Fibroblast of villous mesenchyme (primary cell): ENCODE results near the gene IL1RAPL2. TPM values are rescaled to one million over a fixed set of nuclear protein-coding genes. Genes with fewer than 3 reads are reported as not detected.

Source experiments
- DNase-seq: peaks from one replicate; pipeline ENCODE4 v3.0.0-alpha.2; 2010; ENCODE audit warnings: low read depth
- H3K4me3 ChIP-seq: 2 replicates; pipeline ENCODE4 v1.5.1; 2011; ENCODE audit warnings: low read depth, mild to moderate bottlenecking, low read length
- total RNA-seq: library from RNA; depleted of rRNA; stranded (reverse); fragments of >200 nt; gene quantifications from 2 replicates; pipeline ENCODE4 v1.2.3, GENCODE V29; 2012
- TF ChIP-seq, protein P1 (sequence below): IDR thresholded peaks from 2 replicates; pipeline ENCODE4 v1.5.1; 2012; ENCODE audit warnings: low read depth, mild to moderate bottlenecking, low read length; ENCODE audit not compliant: insufficient read depth

IL1RAPL2 gene
- total RNA-seq, 1 donor = 0.43 TPM

DNA sequence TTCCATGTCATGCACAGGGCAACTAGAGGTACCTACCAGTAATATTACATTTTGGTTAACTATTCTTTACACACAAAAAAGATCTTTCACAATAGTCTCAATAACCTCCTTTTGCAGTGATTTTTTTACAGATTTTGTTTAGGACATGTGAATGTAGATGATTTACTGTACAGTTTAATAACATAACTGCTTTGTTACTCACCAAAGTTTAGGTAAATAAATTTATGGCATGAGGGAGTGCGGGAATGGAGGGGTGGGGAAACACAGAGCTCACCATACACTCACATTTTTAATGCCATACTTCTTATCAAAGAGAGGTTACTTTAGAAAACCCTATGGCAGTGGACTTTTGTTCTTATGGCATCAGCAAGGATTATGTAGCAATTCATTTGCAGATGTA, 747.6 kb downstream of the IL1RAPL2 start:
- H3K4me3 ChIP-seq = no peak overlapping the region
- TF ChIP-seq, protein P1, sequence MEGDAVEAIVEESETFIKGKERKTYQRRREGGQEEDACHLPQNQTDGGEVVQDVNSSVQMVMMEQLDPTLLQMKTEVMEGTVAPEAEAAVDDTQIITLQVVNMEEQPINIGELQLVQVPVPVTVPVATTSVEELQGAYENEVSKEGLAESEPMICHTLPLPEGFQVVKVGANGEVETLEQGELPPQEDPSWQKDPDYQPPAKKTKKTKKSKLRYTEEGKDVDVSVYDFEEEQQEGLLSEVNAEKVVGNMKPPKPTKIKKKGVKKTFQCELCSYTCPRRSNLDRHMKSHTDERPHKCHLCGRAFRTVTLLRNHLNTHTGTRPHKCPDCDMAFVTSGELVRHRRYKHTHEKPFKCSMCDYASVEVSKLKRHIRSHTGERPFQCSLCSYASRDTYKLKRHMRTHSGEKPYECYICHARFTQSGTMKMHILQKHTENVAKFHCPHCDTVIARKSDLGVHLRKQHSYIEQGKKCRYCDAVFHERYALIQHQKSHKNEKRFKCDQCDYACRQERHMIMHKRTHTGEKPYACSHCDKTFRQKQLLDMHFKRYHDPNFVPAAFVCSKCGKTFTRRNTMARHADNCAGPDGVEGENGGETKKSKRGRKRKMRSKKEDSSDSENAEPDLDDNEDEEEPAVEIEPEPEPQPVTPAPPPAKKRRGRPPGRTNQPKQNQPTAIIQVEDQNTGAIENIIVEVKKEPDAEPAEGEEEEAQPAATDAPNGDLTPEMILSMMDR = no peak
- peak; percentile 11 for DNase-seq

DNA sequence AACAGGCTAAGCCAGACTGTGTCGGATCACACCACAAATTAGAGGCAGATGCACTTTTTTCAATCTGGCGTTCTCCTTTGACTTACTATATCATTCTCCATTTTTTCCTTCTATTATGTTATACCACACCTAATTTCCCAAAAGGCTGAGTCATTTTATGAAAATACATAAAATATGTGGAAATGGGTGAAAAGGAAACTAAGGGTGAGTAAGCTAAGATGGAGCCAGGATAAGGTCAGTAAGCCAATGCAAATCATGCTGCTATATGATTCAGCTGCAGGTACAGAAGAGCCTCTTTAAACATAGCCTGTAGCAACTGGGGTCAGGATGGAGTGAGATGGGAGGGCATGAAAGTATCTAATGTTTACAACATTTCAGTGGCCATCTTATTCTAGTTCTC, 748.5 kb downstream of the IL1RAPL2 start:
- H3K4me3 ChIP-seq = no peak overlapping the region
- DNase-seq = no peak
- TF ChIP-seq, protein P1 = no peak

- DNase-seq = no peak
- no peak overlapping the region for H3K4me3 ChIP-seq
- TF ChIP-seq, protein P1 = no peak
Observed at GRCh38 chrX:105315248-105315647, 749.2 kb downstream of the IL1RAPL2 start.

DNA sequence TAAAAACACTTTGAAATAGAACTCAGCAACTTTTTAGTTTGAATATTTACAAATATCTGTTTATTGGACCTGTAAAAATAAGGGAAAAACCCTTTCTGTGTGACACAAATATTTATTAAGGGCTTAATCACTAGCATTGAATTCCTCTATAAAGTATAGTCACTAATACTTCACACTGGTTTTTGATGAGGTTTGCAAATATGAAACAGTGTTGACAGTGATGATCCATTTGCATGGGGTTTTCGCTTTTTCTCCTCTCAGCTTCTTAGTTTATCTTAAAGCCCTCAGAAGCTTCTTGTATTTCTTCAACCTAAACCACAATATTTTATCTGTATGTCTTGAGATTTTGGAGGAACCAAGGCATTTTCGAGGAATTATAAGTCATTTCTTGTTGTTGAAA, 751.1 kb downstream of the IL1RAPL2 start:
- DNase-seq = no peak
- no peak overlapping the region for H3K4me3 ChIP-seq
- TF ChIP-seq, protein P1 = no peak

DNA sequence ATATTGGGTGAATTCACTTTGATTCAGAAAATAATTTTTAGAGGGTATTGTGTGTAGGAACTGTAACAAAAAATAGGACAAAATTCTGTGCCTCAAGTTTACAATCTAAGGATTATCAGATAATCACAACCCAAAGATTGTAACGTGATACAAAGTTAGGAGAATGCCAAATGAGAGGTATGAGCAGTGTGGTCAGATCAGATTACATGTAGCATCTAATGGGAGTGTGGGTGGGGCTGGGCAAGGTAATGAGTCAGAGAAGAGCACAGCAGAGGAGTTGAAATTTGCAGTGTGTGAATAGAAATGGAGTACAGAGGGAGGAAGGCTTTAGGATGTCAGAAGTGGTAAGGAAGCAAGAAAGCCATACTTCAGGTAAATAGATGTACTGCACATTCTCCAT, 757.9 kb downstream of the IL1RAPL2 start:
- DNase-seq = peak; percentile 21
- H3K4me3 ChIP-seq = no peak overlapping the region
- TF ChIP-seq, protein P1 = no peak

DNA sequence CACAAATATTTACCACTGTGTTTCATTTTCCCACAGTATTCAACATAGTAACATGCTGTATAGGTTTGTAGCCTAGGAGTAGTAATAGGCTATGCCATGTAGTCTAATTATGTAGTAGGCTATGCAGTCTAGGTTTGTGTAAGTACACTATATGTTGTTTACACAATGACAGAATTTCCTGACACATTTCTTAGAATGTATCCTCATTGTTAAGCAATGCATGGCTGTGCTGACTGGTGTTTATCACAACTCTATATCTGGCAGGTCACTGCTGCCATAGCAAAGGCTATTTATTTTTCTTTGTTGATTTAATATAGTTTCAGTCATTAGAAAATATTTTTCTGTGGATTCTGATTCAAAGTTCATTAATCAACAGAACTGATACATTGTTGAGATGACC, 762.8 kb downstream of the IL1RAPL2 start:
- H3K4me3 ChIP-seq = no peak overlapping the region
- no peak for DNase-seq
- TF ChIP-seq, protein P1 = no peak

DNA sequence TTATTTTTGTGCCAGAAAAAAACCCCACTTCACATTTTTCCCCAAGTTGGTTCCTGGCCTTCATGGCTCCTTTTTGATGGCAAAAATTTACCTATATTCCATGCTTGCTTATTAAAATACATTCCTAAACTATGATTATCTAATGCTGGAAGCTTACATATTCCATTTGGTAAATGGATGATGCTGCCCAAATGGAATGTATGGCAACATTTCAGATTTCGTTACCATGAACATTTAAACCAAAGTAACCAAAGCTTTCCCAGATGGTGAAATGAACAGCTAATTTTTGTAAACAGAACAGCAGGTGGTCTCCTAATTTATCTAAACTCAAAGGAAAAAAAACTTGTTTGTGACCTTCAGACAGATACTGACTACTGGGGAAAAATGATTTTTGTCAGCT, 765.2 kb downstream of the IL1RAPL2 start:
- TF ChIP-seq, protein P1 = no peak
- no peak overlapping the region for H3K4me3 ChIP-seq
- DNase-seq = peak; percentile 29
